HG02642 (cell line): ENCODE results near the gene C1QTNF3.
"Not testable (repeated sequence)": the region's sequence is repeated elsewhere in the genome, so short reads cannot be mapped to it uniquely, and the experiment has no call there.

Source experiments
- ATAC-seq: cut with Tn5 transposase; IDR thresholded peaks from one replicate; pipeline ENCODE4 v1.9.1; 2021; ENCODE audit warnings: mild to moderate bottlenecking; ENCODE audit not compliant: unreplicated experiment, poor library complexity

Gene C1QTNF3

GRCh38 chr5:34026089-34026761, 16.8 kb downstream of the C1QTNF3 start:
- no peak for ATAC-seq

- ATAC-seq: peak; percentile 93
Observed at GRCh38 chr5:34022121-34022705, 20.8 kb downstream of the C1QTNF3 start.

GRCh38 chr5:34021334-34021733, 21.7 kb downstream of the C1QTNF3 start:
- ATAC-seq: no peak

GRCh38 chr5:34020726-34021125, 22.3 kb downstream of the C1QTNF3 start:
- ATAC-seq: no peak

- no peak for ATAC-seq
Observed at GRCh38 chr5:34017254-34017653, 25.8 kb downstream of the C1QTNF3 start.

- ATAC-seq: no peak
Observed at GRCh38 chr5:34016750-34017149, 26.3 kb downstream of the C1QTNF3 start.

GRCh38 chr5:34016222-34016621, 26.8 kb downstream of the C1QTNF3 start:
- no peak for ATAC-seq

- ATAC-seq: no peak
Observed at GRCh38 chr5:34015120-34015822, 27.7 kb downstream of the C1QTNF3 start.

GRCh38 chr5:34014626-34015025, 28.4 kb downstream of the C1QTNF3 start:
- ATAC-seq: no peak

- no peak for ATAC-seq
Observed at GRCh38 chr5:34013547-34013946, 29.5 kb downstream of the C1QTNF3 start.

- no peak for ATAC-seq
Observed at GRCh38 chr5:34012791-34013190, 30.2 kb downstream of the C1QTNF3 start.

GRCh38 chr5:34011536-34011935, 31.5 kb downstream of the C1QTNF3 start:
- no peak for ATAC-seq

GRCh38 chr5:34010146-34010545, 32.9 kb downstream of the C1QTNF3 start:
- not testable (repeated sequence) for ATAC-seq

GRCh38 chr5:34009610-34010009, 33.4 kb downstream of the C1QTNF3 start:
- no peak for ATAC-seq

GRCh38 chr5:34008802-34009201, 34.2 kb downstream of the C1QTNF3 start:
- ATAC-seq: no peak

- ATAC-seq: peak; percentile 95
Observed at GRCh38 chr5:34007621-34008600, 35.1 kb downstream of the C1QTNF3 start, which contains the start of gene AMACR. TSS of gene AMACR (minus strand) at chr5:34008050. CDS start at chr5:34008019, 31 bp downstream.

GRCh38 chr5:34007201-34007620, 35.8 kb downstream of the C1QTNF3 start:
- ATAC-seq: no peak

- ATAC-seq: no peak
Observed at GRCh38 chr5:34005681-34006080, 37.3 kb downstream of the C1QTNF3 start.

- ATAC-seq: no peak
Observed at GRCh38 chr5:34005211-34005610, 37.8 kb downstream of the C1QTNF3 start.

- ATAC-seq: no peak
Observed at GRCh38 chr5:34003941-34004340, 39.1 kb downstream of the C1QTNF3 start.
